Esophagus squamous epithelium (tissue), 5 donors: ENCODE data around the gene IFI27L2. TPM values are rescaled to one million over a fixed set of nuclear protein-coding genes. Genes with fewer than 3 reads are reported as not detected.

ENCODE experiments used
- DNase-seq: peaks from one replicate; lab custom pipeline; 2025; lab: John Stamatoyannopoulos, UW
- H3K27ac ChIP-seq, 4 donors: fragments of 200-600 bp; sonication (generic); one replicate each; pipeline ENCODE4 v1.5.1; 2016 to 2019; ENCODE audit warnings: mild to moderate bottlenecking in 1 of 4
- H3K27me3 ChIP-seq, 4 donors: fragments of 200-600 bp; sonication (generic); 1 replicate in 3 of 4; 2 replicates in 1 of 4; pipeline versions ENCODE4 v1.5.1 to v1.6.0; 2017 to 2021; ENCODE audit warnings: antibody characterized with exemption in 1 of 4
- H3K36me3 ChIP-seq, 3 donors: fragments of 200-600 bp; sonication (generic); one replicate each; pipeline ENCODE4 v1.5.1; 2016 to 2019
- H3K4me1 ChIP-seq, 3 donors: fragments of 200-600 bp; sonication (generic); one replicate each; pipeline ENCODE4 v1.5.1; 2017 to 2019
- H3K4me3 ChIP-seq, 4 donors: fragments of 200-600 bp; sonication (generic); 1 replicate in 3 of 4; 2 replicates in 1 of 4; pipeline ENCODE4 v1.5.1; 2016 to 2019; ENCODE audit warnings: mild to moderate bottlenecking in 2 of 4, moderate library complexity in 1 of 4
- H3K9me3 ChIP-seq, 3 donors: fragments of 200-600 bp; sonication (generic); one replicate each; pipeline ENCODE4 v1.5.1; 2016 to 2019
- POLR2A ChIP-seq, 4 donors: fragments of 450-650 bp; IDR thresholded peaks; one replicate each; pipeline ENCODE4 v1.6.1; 2017; ENCODE audit warnings: antibody characterized with exemption in 4 of 4, mild to moderate bottlenecking in 4 of 4, moderate library complexity in 3 of 4
- WGBS, 2 donors: methylation state at CpG; one replicate each; pipeline ENCODE4 v1.1.5; 2018; 5-methylcytosine and 5-hydroxymethylcytosine counted together
- intact Hi-C: fragments of 100-400 bp; cut with DNase I; formaldehyde crosslinking; loops from one replicate; pipeline ENCODE4 v1.15.0; 2022
- total RNA-seq, 4 donors: library from RNA; depleted of rRNA; stranded (reverse); fragments of >200 nt; gene quantifications; one replicate each; pipeline ENCODE4 v1.1.0, GENCODE V29; 2016
- TF ChIP-seq, protein P1 (sequence below), 6 experiments: fragments of 450-650 bp in 4 of 6; fragments of 200-600 bp in 2 of 6; sonication (generic) in 2 of 6; IDR thresholded peaks; one replicate each; pipeline ENCODE4 v1.5.1; 2016 to 2019; ENCODE audit warnings: antibody characterized with exemption in 6 of 6, mild to moderate bottlenecking in 4 of 6, moderate library complexity in 4 of 6
- donor health status: DM: yes; HTN: yes; CAD: no.

The IFI27L2 gene
- total RNA-seq, 4 donors from 2014 or later = 50.6 to 97.1 (median 66.0) TPM

GRCh38 chr14:94113490-94113889 lies 15.9 kb downstream of the IFI27L2 start:
- Histone ChIP-seq H3K27me3 (no peaks in the 10 kb centered on the region), H3K27ac (peak overlapping the region; percentile 3 to 90 (median 82)), H3K4me3 (peak overlapping the region in 2 of 4 donors; percentile 1 to 65), H3K36me3 (no peaks in the 10 kb centered on the region), H3K9me3 (no peaks in the 10 kb centered on the region), H3K4me1 (peaks cover 10 to 68% (median 31%) of the 10 kb centered on the region in 3 donors)
- no peak for DNase-seq
- intact Hi-C loops = no loop called here
- TF ChIP-seq, protein P1, sequence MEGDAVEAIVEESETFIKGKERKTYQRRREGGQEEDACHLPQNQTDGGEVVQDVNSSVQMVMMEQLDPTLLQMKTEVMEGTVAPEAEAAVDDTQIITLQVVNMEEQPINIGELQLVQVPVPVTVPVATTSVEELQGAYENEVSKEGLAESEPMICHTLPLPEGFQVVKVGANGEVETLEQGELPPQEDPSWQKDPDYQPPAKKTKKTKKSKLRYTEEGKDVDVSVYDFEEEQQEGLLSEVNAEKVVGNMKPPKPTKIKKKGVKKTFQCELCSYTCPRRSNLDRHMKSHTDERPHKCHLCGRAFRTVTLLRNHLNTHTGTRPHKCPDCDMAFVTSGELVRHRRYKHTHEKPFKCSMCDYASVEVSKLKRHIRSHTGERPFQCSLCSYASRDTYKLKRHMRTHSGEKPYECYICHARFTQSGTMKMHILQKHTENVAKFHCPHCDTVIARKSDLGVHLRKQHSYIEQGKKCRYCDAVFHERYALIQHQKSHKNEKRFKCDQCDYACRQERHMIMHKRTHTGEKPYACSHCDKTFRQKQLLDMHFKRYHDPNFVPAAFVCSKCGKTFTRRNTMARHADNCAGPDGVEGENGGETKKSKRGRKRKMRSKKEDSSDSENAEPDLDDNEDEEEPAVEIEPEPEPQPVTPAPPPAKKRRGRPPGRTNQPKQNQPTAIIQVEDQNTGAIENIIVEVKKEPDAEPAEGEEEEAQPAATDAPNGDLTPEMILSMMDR (IDR thresholded peaks at IDR 0.05) = no peak
- no peak for TF ChIP-seq POLR2A (IDR thresholded peaks at IDR 0.05)
- 26 to 48% methylated on average over 6 of the region's 6 CpGs for WGBS, 2 donors

- 53 to 60% methylated on average over 7 of the region's 7 CpGs for WGBS, 2 donors
- Histone ChIP-seq H3K27me3 (no peaks in the 10 kb centered on the region), H3K9me3 (no peaks in the 10 kb centered on the region), H3K4me3 (peak overlapping the region in 2 of 4 donors; percentile 37 to 65), H3K4me1 (peaks cover 10 to 68% (median 31%) of the 10 kb centered on the region in 3 donors), H3K27ac (peak overlapping the region in 3 of 4 donors; percentile 82 to 90 (median 82)), H3K36me3 (no peaks in the 10 kb centered on the region)
- intact Hi-C loops = no loop called here
- no peak for DNase-seq
- no peak for TF ChIP-seq POLR2A (IDR thresholded peaks at IDR 0.05)
- TF ChIP-seq, protein P1 (IDR thresholded peaks at IDR 0.05) = no peak
These were observed 16.3 kb downstream of the IFI27L2 start for GRCh38 chr14:94113073-94113472.

- peaks cover 10 to 68% (median 31%) of the 10 kb centered on the region in 3 donors for H3K4me1 ChIP-seq
- WGBS, 2 donors = 60 to 70% methylated on average over 5 of the region's 6 CpGs
- no peaks in the 10 kb centered on the region for H3K9me3 ChIP-seq
- H3K4me3 ChIP-seq = peak overlapping the region in 3 of 4 donors; percentile 37 to 65 (median 48)
- H3K27me3 ChIP-seq = no peaks in the 10 kb centered on the region
- TF ChIP-seq, protein P1 (IDR thresholded peaks at IDR 0.05) = no peak
- TF ChIP-seq POLR2A (IDR thresholded peaks at IDR 0.05) = no peak
- no peak for DNase-seq
- H3K36me3 ChIP-seq = no peaks in the 10 kb centered on the region
- H3K27ac ChIP-seq = peak overlapping the region in 3 of 4 donors; percentile 82 to 90 (median 82)
- intact Hi-C loops = no loop called here
These were observed 16.8 kb downstream of the IFI27L2 start for GRCh38 chr14:94112513-94113063.

DNA sequence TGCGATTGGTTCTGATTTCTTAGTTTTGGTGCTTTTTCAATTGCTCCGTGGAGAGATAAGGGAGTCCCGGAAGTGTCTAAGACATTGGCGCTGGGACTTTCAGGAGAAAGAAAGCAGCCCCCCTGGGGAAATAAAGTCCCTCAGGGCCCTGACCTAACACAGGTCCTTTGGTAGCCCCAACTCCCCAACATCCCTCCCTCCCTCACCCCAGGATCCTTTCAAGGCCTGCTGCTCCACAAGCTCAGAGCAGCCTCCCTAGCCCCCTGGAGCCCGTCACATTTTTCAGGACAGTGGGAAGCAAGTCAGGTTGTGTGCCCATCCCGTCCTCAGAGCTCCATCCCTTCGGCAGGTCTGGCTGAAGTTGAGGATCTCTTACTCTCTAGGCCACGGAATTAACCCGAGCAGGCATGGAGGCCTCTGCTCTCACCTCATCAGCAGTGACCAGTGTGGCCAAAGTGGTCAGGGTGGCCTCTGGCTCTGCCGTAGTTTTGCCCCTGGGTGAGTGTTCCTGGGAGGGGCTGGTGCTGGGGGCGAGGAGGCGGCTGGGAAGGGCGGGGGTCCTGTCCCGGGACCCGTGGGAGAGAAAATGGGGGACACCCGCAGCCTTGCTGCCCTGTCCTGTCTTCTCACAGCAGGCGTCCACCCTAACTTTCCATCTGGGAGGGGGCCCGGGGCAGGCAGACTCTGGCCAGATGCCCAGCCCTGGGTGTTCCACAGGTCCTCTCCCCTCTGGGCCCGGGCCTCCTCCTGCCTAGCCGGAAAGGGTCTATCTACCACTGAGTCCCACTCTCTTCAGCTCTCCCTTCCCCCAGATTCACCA lies 17.9 kb downstream of the IFI27L2 start:
- 71 to 82% methylated on average over 9 to 10 of the region's 20 CpGs for WGBS, 2 donors
- Histone ChIP-seq H3K27ac (peak overlapping the region; percentile 71 to 91 (median 86)), H3K27me3 (no peaks in the 10 kb centered on the region), H3K4me1 (peaks cover 10 to 68% (median 31%) of the 10 kb centered on the region in 3 donors), H3K4me3 (peak overlapping the region; percentile 11 to 65 (median 42)), H3K36me3 (no peaks in the 10 kb centered on the region), H3K9me3 (no peaks in the 10 kb centered on the region)
- DNase-seq = no peak
- TF ChIP-seq POLR2A (IDR thresholded peaks at IDR 0.05) = no peak
- TF ChIP-seq, protein P1 (IDR thresholded peaks at IDR 0.05) = no peak
- intact Hi-C loops = no loop called here
